Measurements from ENCODE around the gene GRM2.

- TF ChIP-seq CTCF (IDR thresholded peaks at IDR 0.05): no peak
- TF ChIP-seq POLR2AphosphoS5 (IDR thresholded peaks at IDR 0.05): no peak
- no peak for TF ChIP-seq POLR2A (IDR thresholded peaks at IDR 0.05)
- TF ChIP-seq EP300 (IDR thresholded peaks at IDR 0.05): no peak
Measured at GRCh38 chr3:51735950-51736349, 29.1 kb downstream of the GRM2 start.
